ENCODE results near the gene STUM.
"Not testable (repeated sequence)": the region's sequence is repeated elsewhere in the genome, so short reads cannot be mapped to it uniquely, and the experiment has no call there.

The STUM gene

DNA sequence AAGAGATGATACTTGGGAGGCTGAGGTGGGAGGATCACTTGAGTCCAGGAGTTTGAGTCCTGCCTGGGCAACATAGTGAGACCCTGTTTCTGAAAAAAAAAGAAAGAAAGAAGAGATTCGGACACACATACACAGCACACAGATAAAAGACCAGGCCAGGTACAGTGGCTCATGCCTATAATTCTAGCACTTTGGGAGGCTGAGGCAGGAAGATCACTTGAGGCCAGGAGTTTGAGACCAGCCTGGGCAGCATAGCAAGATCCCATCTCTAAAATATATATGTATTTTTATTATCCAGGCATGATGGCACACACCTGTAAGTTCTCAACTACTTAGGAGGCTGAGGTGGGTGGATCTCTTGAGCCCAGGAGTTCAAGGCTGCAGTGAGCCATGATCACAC is 69.2 kb downstream of the STUM start:
- not testable (repeated sequence) for H3K4me1 ChIP-seq (ENCODE audit: insufficient read depth, low read length); H3K9ac ChIP-seq (ENCODE audit: low read depth, low read length); H3K36me3 ChIP-seq (ENCODE audit: insufficient read depth, low read length); H3K9me3 ChIP-seq (ENCODE audit: control insufficient read depth, insufficient read depth, low read length)

DNA sequence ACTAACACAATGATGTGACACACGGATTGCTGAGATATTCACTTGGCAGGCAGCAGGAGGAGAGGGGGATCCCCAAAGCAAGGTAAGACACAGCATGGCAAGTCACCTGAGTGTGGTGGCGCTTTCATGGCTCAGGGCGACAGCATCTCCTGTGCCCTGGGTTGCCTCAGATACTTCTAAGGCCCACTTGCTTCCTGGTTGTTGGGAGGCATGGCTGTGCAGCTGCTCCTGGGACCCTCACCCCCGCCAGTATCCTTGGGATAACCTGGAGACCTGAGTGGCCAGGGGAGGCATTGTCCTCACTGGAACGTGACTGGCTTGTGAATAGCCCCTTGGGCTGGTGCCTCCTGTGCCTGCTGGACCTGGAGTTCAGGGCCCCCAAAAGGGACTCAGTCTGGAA is 69.8 kb downstream of the STUM start:
- no peaks in the 10 kb centered on the region; the same call in 1 of the 2 replicates for H3K9me3 ChIP-seq (ENCODE audit: control insufficient read depth, insufficient read depth, low read length)
- no peaks in the 10 kb centered on the region for H3K4me1 ChIP-seq (ENCODE audit: insufficient read depth, low read length)
- H3K9ac ChIP-seq (ENCODE audit: low read depth, low read length), result no peak overlapping the region
- H3K36me3 ChIP-seq (ENCODE audit: insufficient read depth, low read length), result no peaks in the 10 kb centered on the region

DNA sequence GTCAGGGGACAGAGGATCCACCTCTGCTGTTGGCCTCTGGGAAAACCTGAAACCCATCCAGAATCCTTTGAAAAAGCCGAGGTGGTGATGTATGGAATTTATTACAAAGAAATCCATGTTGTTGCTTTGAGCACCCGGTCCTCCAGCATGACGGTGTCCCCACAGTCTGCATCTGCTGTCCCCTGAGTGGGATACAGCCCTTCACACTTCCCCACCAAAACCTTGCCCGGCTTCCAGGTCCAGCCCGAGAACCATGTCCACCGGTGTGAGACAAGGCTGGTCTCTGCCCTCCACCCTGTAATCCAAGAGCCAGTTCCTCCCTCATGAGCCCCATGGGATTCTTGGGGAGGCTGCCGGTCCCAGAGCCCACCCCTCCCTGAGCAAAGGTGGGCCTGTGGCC is 70.5 kb downstream of the STUM start:
- H3K9ac ChIP-seq (ENCODE audit: low read depth, low read length), result no peak overlapping the region
- no peaks in the 10 kb centered on the region; the same call in 1 of the 2 replicates for H3K9me3 ChIP-seq (ENCODE audit: control insufficient read depth, insufficient read depth, low read length)
- no peaks in the 10 kb centered on the region for H3K4me1 ChIP-seq (ENCODE audit: insufficient read depth, low read length)
- no peaks in the 10 kb centered on the region for H3K36me3 ChIP-seq (ENCODE audit: insufficient read depth, low read length)

DNA sequence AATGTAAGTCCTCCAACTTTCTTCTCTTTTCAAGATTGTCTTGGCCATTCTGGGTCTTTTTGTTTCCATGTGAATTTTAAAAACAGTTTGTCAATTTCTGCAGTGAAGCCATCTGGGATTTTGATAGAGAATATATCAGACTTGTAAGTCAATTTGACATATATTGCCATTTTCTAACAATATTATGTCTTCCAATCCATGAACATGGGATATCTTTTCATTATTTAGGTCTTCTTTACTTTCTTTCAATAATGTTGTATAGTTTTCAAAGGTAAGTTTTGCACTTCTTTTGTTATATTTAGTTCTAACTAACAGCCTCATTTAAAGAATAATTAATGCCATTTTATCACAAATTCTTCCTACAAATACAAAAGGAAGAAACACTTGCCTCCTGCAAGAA is 73.4 kb downstream of the STUM start:
- no peaks in the 10 kb centered on the region for H3K4me1 ChIP-seq (ENCODE audit: insufficient read depth, low read length)
- no peaks in the 10 kb centered on the region for H3K9me3 ChIP-seq (ENCODE audit: control insufficient read depth, insufficient read depth, low read length)
- no peak overlapping the region for H3K9ac ChIP-seq (ENCODE audit: low read depth, low read length)
- no peaks in the 10 kb centered on the region for H3K36me3 ChIP-seq (ENCODE audit: insufficient read depth, low read length)

DNA sequence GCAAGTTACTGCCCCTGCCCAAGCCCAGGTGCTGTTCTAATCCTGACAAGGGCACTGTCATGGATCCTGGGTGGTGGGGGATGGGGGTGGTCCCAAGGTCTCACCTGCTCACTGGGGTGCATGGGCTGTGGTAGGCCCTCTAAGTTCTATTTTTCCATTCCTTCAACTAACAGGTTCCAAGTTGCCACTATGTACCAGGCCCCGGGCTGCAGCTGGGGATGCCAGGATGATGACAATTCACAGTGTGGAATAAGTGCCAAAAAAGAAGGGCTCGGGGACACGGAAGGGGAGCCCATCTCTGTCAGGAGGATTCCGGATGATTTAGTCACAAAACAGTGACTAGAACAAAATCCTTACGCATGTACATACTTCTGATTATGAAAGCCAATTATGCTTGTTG is 76.0 kb downstream of the STUM start:
- Histone ChIP-seq H3K4me1 (ENCODE audit: insufficient read depth, low read length) (no peaks in the 10 kb centered on the region), H3K9ac (ENCODE audit: low read depth, low read length) (no peak overlapping the region), H3K9me3 (ENCODE audit: control insufficient read depth, insufficient read depth, low read length) (no peaks in the 10 kb centered on the region), H3K36me3 (ENCODE audit: insufficient read depth, low read length) (no peaks in the 10 kb centered on the region)

DNA sequence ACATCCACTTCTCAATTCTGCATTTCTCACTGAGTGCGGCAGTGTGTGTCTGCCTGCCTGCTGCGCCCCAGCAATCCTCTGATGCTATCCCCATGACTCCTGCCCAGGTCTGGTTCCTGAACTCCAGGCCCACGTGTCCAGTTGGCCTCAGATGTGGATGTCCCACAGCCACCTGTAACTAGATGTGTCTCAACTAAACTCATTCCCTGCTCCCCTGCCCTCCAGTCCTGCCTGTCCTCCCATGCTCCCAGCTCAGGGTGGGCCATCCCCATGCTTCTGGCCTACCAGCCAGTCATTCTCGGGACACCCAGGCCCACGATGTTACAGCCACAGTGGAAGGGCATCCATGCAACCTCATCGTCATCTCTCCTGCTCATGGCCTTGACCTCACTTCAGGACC is 76.8 kb downstream of the STUM start:
- Histone ChIP-seq H3K36me3 (ENCODE audit: insufficient read depth, low read length) (no peaks in the 10 kb centered on the region), H3K9ac (ENCODE audit: low read depth, low read length) (no peak overlapping the region), H3K4me1 (ENCODE audit: insufficient read depth, low read length) (no peaks in the 10 kb centered on the region), H3K9me3 (ENCODE audit: control insufficient read depth, insufficient read depth, low read length) (no peaks in the 10 kb centered on the region)

DNA sequence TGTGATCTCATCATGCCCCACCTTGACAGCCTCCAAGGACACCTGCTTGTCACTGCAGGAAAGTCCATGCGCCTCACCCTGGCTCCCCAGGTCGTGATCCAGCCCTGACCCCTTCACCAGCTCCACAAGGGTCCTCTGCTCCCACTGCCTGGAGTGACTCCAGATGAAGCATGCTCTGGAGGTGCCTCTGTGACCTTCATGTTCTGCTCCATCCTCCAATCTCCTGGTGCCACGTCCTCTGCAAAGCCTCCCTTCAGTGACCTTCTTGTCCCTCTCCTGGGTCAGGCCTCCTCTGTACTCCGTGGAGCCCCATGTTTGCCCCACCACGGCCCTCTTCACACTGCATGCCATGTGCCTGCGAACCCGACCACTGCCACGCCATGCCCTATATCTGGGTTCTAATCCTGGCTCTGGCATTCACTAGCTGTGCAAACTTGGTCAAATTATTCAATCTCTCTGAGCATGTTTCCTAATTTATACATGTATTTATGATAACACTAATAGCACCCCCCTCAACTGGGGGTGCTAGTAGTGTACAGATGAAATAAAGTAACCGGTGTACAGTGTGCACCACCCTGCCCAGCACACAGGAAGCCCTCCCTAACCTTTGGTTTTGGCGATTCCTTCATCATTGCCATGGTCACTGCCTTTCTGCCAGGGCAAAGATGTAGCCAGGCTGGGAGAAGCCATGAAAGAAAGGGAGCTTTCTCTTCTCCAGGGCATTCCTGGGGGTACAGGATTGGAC is 77.4 kb downstream of the STUM start:
- Histone ChIP-seq H3K9ac (ENCODE audit: low read depth, low read length) (no peak overlapping the region), H3K4me1 (ENCODE audit: insufficient read depth, low read length) (no peaks in the 10 kb centered on the region), H3K36me3 (ENCODE audit: insufficient read depth, low read length) (no peaks in the 10 kb centered on the region), H3K9me3 (ENCODE audit: control insufficient read depth, insufficient read depth, low read length) (no peaks in the 10 kb centered on the region)

DNA sequence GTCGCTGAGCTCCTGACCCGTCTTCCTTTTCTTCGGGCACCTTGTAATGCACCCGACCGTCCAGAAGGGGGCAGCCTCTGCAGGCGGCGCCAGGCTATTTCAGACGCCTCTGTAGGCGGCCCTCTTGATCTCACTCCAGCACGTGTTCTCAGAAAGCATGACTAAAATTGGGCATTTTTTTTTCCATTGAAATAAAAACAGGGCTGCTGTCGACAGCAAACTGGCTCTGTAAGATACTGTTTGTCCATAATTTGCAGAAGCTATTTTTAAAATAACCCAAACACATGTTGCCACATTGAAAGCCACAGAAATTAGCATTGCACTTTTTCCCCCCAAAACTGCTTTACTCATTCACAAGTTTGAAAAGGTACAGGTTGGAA is 78.0 kb downstream of the STUM start:
- no peak overlapping the region for H3K9ac ChIP-seq (ENCODE audit: low read depth, low read length)
- no peaks in the 10 kb centered on the region for H3K36me3 ChIP-seq (ENCODE audit: insufficient read depth, low read length)
- H3K9me3 ChIP-seq (ENCODE audit: control insufficient read depth, insufficient read depth, low read length), result no peaks in the 10 kb centered on the region
- H3K4me1 ChIP-seq (ENCODE audit: insufficient read depth, low read length), result no peaks in the 10 kb centered on the region

DNA sequence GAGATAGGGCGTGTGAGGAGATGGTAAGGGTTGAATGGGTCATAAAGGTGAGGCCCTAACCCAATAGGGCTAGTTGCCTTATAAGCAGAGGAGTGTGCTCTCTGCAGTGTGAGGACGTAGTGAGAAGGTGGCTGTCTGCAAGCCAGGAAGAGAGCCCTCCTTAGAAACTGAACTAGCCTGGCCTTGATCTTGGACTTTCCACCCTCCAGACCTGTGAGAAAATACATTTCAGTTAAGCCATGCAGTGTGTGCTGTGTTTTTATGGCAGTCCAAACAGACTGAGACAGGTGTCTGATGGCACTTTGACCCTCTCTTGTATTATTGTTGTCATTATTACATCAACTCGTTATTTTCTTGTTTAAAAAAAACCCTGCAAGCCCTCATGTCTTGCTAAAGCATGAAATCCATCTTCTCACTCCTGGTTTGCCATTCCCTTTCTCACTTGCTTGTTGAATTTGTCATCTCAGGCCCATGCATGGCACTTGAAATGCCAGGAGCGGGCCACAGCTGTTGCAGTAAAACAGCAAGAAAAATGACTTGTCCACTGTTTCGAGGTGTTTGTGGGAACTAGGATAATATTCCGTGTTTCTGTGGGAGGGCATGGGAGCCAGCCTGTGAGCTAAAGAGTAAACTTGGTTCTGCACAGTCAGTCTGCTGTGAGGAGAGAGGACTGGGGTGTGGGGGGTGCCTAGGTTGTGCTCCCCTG is 78.6 kb downstream of the STUM start:
- Histone ChIP-seq H3K9ac (ENCODE audit: low read depth, low read length) (no peak overlapping the region), H3K36me3 (ENCODE audit: insufficient read depth, low read length) (no peaks in the 10 kb centered on the region), H3K4me1 (ENCODE audit: insufficient read depth, low read length) (no peaks in the 10 kb centered on the region), H3K9me3 (ENCODE audit: control insufficient read depth, insufficient read depth, low read length) (no peaks in the 10 kb centered on the region)

DNA sequence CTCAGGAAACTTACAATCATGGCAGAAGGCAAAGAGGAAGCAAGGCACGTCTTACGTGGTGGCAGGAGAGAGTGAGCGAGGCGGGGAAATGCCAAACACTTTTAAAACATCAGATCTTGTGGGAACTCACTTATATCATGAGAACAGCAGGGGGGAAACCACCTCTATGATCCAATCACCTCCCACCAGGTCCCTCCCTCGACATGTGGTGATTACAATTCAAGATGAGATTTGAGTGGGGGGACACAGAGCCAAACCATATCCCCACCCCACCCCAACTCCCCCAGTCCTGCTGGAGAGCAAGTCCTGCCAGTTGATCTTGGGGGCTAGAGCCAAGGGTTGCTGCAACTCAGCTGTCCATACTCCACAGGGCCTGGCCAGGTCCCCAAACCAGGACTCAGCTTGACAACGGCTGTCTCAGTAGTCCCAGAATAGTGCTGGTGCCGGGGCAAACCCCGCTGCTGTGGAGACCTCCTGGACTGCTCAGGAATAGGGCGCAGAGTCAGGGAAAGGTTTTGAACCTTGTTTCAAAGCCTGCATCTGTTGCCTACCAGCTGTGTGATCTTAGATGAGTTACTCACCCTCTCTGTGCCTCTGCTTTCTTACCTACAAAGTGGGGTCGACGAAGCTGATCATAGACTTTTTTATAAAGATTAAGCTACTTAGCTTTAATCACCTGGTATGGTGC is 79.5 kb downstream of the STUM start:
- Histone ChIP-seq H3K4me1 (ENCODE audit: insufficient read depth, low read length) (no peaks in the 10 kb centered on the region), H3K36me3 (ENCODE audit: insufficient read depth, low read length) (no peaks in the 10 kb centered on the region), H3K9me3 (ENCODE audit: control insufficient read depth, insufficient read depth, low read length) (no peaks in the 10 kb centered on the region), H3K9ac (ENCODE audit: low read depth, low read length) (no peak overlapping the region)

DNA sequence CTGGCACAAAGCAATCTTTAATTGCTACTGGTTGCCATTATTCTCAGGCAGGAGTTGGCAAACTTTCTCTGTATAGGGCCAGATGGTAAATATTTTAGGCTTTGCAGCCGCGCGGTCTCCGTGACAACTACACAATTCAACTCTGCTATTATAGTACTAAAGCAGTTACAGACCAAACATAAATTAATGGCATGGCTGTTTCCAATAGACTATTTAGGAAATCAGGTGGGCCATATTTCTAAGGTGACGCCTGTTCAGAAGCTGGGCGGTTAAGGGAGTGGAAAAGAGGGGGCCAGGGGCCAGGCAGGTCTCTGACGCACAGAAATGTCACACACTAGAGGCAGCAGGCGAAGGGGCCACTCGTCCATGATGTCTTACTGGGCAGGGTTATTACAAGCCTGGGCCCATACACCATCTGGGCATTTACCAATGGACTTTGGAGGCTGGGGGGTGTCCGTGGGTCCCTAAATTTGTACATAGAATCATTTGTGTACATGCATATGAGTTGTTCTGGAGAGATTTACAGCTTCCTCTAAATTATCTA is 80.1 kb downstream of the STUM start:
- Histone ChIP-seq H3K9me3 (ENCODE audit: control insufficient read depth, insufficient read depth, low read length) (no peaks in the 10 kb centered on the region), H3K4me1 (ENCODE audit: insufficient read depth, low read length) (no peaks in the 10 kb centered on the region), H3K36me3 (ENCODE audit: insufficient read depth, low read length) (no peaks in the 10 kb centered on the region), H3K9ac (ENCODE audit: low read depth, low read length) (no peak overlapping the region)

DNA sequence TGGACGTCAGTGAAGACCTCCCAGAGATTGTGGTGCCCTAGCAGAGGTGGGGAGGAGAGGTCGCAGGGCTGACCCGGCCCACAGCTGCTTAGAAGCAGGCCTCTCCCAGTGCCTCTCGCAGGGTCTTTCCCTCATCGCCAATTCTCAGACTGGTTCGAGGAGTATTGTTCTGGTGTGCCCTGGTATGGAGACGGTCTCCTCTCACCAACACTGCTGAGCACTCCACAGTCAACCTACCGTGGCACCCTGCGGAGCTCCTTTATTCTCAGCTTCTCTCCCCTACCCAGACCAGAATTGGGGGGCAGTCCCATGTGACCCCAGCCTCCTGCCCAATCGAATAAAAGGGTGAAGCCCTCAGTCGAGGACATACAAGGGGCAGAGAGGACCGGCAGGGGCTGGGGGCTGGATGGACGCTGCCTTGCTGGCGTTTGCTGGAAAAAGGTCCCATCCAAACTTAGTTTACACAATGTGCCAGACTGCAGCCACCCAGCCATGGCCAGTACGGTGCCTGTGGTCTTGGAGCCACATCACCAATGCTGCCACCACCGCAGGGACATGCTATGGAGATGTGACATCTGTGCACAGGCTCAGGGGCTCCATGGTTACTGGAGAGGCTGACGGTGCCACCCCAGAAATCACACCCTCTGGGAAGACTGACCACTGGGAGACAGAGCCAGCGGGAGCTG is 80.8 kb downstream of the STUM start:
- no peak overlapping the region for H3K9ac ChIP-seq (ENCODE audit: low read depth, low read length)
- H3K9me3 ChIP-seq (ENCODE audit: control insufficient read depth, insufficient read depth, low read length), result no peaks in the 10 kb centered on the region
- no peaks in the 10 kb centered on the region for H3K36me3 ChIP-seq (ENCODE audit: insufficient read depth, low read length)
- H3K4me1 ChIP-seq (ENCODE audit: insufficient read depth, low read length), result no peaks in the 10 kb centered on the region

DNA sequence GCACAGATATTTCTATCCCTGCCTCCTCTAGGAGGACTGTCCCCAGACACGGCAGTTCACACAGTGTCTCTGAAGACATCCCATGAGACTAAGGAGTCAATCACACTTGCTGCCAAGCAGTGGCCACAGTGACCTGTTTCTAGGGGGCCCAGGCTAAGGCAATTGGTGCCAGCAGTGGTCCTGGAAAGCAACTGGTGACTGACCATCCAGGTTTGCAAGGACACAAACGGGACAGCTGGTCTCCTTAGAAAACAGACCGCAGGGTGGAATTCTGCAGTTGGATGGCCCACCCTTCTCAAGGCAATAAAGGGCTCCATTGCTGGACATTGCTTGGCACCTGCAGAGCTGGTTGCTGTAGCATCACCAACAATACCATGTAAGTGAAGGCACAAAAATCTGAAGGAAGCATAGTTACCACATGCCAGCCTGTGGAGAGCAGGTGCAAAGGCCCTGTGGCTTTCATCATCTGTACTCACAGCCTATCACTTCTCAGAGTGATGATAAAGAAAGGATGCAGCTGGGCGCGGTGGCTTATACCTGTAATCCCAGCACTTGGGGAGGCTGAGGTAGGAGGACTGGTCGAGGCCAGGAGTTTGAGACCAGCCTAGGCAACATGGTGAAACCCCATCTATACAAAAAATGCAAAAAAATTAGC is 81.5 kb downstream of the STUM start:
- Histone ChIP-seq H3K4me1 (ENCODE audit: insufficient read depth, low read length) (no peaks in the 10 kb centered on the region), H3K9ac (ENCODE audit: low read depth, low read length) (no peak overlapping the region), H3K36me3 (ENCODE audit: insufficient read depth, low read length) (no peaks in the 10 kb centered on the region), H3K9me3 (ENCODE audit: control insufficient read depth, insufficient read depth, low read length) (no peaks in the 10 kb centered on the region)

DNA sequence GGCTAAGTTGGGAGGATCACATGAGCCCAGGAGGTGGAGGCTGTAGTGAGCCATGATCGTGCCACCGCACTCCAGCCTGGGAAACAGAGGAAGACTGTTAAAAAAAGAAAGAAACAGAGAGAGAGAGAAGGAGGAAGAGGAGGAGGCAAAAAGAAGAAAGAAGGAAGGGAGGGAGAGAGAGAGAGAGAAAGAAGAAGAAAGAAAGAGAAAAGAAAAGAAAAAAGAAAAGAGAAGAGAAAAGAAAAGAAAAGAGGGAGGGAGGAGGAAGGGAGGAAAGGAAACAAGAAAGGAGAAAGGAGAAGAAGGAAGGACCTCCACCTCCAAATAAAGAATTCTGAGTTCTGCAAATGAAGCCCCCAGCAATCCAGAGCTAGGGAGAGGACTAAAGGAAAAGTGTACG is 82.0 kb downstream of the STUM start:
- H3K36me3 ChIP-seq (ENCODE audit: insufficient read depth, low read length), result no peaks in the 10 kb centered on the region
- no peaks in the 10 kb centered on the region for H3K9me3 ChIP-seq (ENCODE audit: control insufficient read depth, insufficient read depth, low read length)
- H3K4me1 ChIP-seq (ENCODE audit: insufficient read depth, low read length), result no peaks in the 10 kb centered on the region
- no peak overlapping the region for H3K9ac ChIP-seq (ENCODE audit: low read depth, low read length)
